Measurements from ENCODE around the gene REXO5.

REXO5 gene

GRCh38 chr16:20871941-20872815 lies 65.9 kb downstream of the REXO5 start:
- no peak for DNase-seq (ENCODE audit: low read depth in 2 of 2)

- DNase-seq (ENCODE audit: low read depth in 2 of 2): no peak
These were observed 67.0 kb downstream of the REXO5 start for GRCh38 chr16:20873331-20873730.

- no peak for DNase-seq (ENCODE audit: low read depth in 2 of 2)
These were observed 67.8 kb downstream of the REXO5 start for GRCh38 chr16:20874088-20874581.

GRCh38 chr16:20875355-20875650 lies 69.0 kb downstream of the REXO5 start:
- DNase-seq (ENCODE audit: low read depth in 2 of 2): no peak

- DNase-seq (ENCODE audit: low read depth in 2 of 2): no peak
These were observed 72.4 kb downstream of the REXO5 start for GRCh38 chr16:20878682-20879147.

- no peak for DNase-seq (ENCODE audit: low read depth in 2 of 2)
These were observed 73.1 kb downstream of the REXO5 start for GRCh38 chr16:20879175-20880040.

- DNase-seq (ENCODE audit: low read depth in 2 of 2): no peak
These were observed 74.7 kb downstream of the REXO5 start for GRCh38 chr16:20880867-20881502.

GRCh38 chr16:20881503-20881878 lies 75.2 kb downstream of the REXO5 start:
- DNase-seq (ENCODE audit: low read depth in 2 of 2): no peak

- DNase-seq (ENCODE audit: low read depth in 2 of 2): no peak
These were observed 77.4 kb downstream of the REXO5 start for GRCh38 chr16:20883554-20884239.

GRCh38 chr16:20884240-20884556 lies 77.9 kb downstream of the REXO5 start:
- no peak for DNase-seq (ENCODE audit: low read depth in 2 of 2)

GRCh38 chr16:20886320-20886719 lies 80.0 kb downstream of the REXO5 start:
- no peak for DNase-seq (ENCODE audit: low read depth in 2 of 2)

GRCh38 chr16:20887207-20887606 lies 80.9 kb downstream of the REXO5 start:
- DNase-seq (ENCODE audit: low read depth in 2 of 2): no peak

- no peak for DNase-seq (ENCODE audit: low read depth in 2 of 2)
These were observed 83.4 kb downstream of the REXO5 start for GRCh38 chr16:20889625-20890275.

- DNase-seq (ENCODE audit: low read depth in 2 of 2): no peak
These were observed 88.1 kb downstream of the REXO5 start for GRCh38 chr16:20894388-20894787.

- DNase-seq (ENCODE audit: low read depth in 2 of 2): no peak
These were observed 91.0 kb downstream of the REXO5 start for GRCh38 chr16:20897253-20897897.

- no peak for DNase-seq (ENCODE audit: low read depth in 2 of 2)
These were observed 91.6 kb downstream of the REXO5 start for GRCh38 chr16:20897922-20898321.

GRCh38 chr16:20899071-20899470 lies 92.7 kb downstream of the REXO5 start:
- no peak for DNase-seq (ENCODE audit: low read depth in 2 of 2)
